K562 (cell line): Measurements from ENCODE around the gene LEUTX.

Experiments used
- CBX5 ChIP-seq: IDR thresholded peaks from 2 replicates; pipeline ENCODE4 v1.6.1; 2014; ENCODE audit warnings: low read depth, borderline replicate concordance
- CREBBP ChIP-seq: IDR thresholded peaks from one replicate; pipeline ENCODE4 v1.6.1; 2012; ENCODE audit warnings: low read depth, mild to moderate bottlenecking, control low read depth, inconsistent platforms, low read length
- EP300 ChIP-seq: IDR thresholded peaks from 2 replicates; pipeline ENCODE4 v1.6.1; 2012; ENCODE audit warnings: low read length, improper control_type of control experiment
- EZH2 ChIP-seq: IDR thresholded peaks from 2 replicates; pipeline ENCODE4 v1.6.1; 2012; ENCODE audit warnings: low read depth, mild to moderate bottlenecking, inconsistent platforms, low read length, borderline replicate concordance
- HDGF ChIP-seq: fragments of 450-650 bp; IDR thresholded peaks from 2 replicates; pipeline ENCODE4 v1.6.1; 2016
- IFI16 ChIP-seq: fragments of 250-450 bp; sonication (Bioruptor Pico); IDR thresholded peaks from 2 replicates; pipeline ENCODE4 v2.1.2; 2022; ENCODE audit warnings: mild to moderate bottlenecking, inconsistent platforms
- NFIX ChIP-seq: fragments of 250-450 bp; sonication (Bioruptor Pico); IDR thresholded peaks from 2 replicates; pipeline ENCODE4 v1.4.0; 2020; ENCODE audit warnings: low read depth, mild to moderate bottlenecking, moderate library complexity
- POLR2AphosphoS5 ChIP-seq: IDR thresholded peaks from 2 replicates; pipeline ENCODE4 v1.6.1; 2011; ENCODE audit warnings: mild to moderate bottlenecking, low read depth, low read length, moderate library complexity; ENCODE audit not compliant: control insufficient read depth, insufficient read depth
- RFX5 ChIP-seq: IDR thresholded peaks from 2 replicates; pipeline ENCODE4 v1.6.1; 2011; ENCODE audit warnings: low read depth, mild to moderate bottlenecking, improper control_type of control experiment, low read length
- ZNF239 ChIP-seq: fragments of 250-450 bp; sonication (Bioruptor Pico); IDR thresholded peaks from 2 replicates; pipeline ENCODE4 v1.4.0; 2020; ENCODE audit warnings: mild to moderate bottlenecking
- TF ChIP-seq, protein P1 (sequence below), 3 experiments: IDR thresholded peaks in 2 of 3; conservative IDR thresholded peaks in 1 of 3; 2 replicates each; pipeline ENCODE4 v1.5.1; 2011 to 2012; ENCODE audit warnings: low read length in 3 of 3, mild to moderate bottlenecking in 3 of 3, control low read depth in 2 of 3, improper control_type of control experiment in 1 of 3, inconsistent platforms in 1 of 3, low read depth in 1 of 3, mixed read lengths in 1 of 3, moderate library complexity in 1 of 3; ENCODE audit not compliant: insufficient read depth in 2 of 3
- TF ChIP-seq, protein P2 (sequence below): sonication (generic); formaldehyde crosslinking; IDR thresholded peaks from 2 replicates; pipeline ENCODE4 v1.8.0; 2022; ENCODE audit warnings: mild to moderate bottlenecking, missing genetic modification reagents
- TF ChIP-seq, protein P3 (sequence below): IDR thresholded peaks from 3 replicates; pipeline ENCODE4 v1.6.1; 2011; ENCODE audit warnings: borderline replicate concordance, mild to moderate bottlenecking; ENCODE audit not compliant: insufficient read length, insufficient read depth
- TF ChIP-seq, protein P4 (sequence below), 2 experiments: fragments of 450-650 bp in 1 of 2; sonication (generic) in 1 of 2; formaldehyde crosslinking in 1 of 2; IDR thresholded peaks in 1 of 2; conservative IDR thresholded peaks in 1 of 2; 2 replicates each; pipeline versions ENCODE4 v1.6.1 to v1.8.1; 2016 to 2023; ENCODE audit warnings: mild to moderate bottlenecking in 2 of 2, moderate library complexity in 2 of 2, inconsistent platforms in 1 of 2, missing genetic modification reagents in 1 of 2

GRCh38 chr19:39833464-39834286 lies 55.0 kb downstream of the LEUTX start, which contains the start of gene DYRK1B:
- no peak for TF ChIP-seq HDGF
- TF ChIP-seq ZNF239 (CRISPR knock-in tag) = no peak
- TF ChIP-seq POLR2AphosphoS5 = peak; percentile 34; the same call in 1 of the 2 replicates
- TF ChIP-seq, protein P1, sequence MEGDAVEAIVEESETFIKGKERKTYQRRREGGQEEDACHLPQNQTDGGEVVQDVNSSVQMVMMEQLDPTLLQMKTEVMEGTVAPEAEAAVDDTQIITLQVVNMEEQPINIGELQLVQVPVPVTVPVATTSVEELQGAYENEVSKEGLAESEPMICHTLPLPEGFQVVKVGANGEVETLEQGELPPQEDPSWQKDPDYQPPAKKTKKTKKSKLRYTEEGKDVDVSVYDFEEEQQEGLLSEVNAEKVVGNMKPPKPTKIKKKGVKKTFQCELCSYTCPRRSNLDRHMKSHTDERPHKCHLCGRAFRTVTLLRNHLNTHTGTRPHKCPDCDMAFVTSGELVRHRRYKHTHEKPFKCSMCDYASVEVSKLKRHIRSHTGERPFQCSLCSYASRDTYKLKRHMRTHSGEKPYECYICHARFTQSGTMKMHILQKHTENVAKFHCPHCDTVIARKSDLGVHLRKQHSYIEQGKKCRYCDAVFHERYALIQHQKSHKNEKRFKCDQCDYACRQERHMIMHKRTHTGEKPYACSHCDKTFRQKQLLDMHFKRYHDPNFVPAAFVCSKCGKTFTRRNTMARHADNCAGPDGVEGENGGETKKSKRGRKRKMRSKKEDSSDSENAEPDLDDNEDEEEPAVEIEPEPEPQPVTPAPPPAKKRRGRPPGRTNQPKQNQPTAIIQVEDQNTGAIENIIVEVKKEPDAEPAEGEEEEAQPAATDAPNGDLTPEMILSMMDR (IDR thresholded peaks at IDR 0.05 in 2 of 3, conservative IDR thresholded peaks at IDR 0.05 in 1 of 3; ENCODE audit: insufficient read depth in 2 of 3, low read depth in 1 of 3, low read length in 3 of 3) = no peak
- TF ChIP-seq, protein P2, sequence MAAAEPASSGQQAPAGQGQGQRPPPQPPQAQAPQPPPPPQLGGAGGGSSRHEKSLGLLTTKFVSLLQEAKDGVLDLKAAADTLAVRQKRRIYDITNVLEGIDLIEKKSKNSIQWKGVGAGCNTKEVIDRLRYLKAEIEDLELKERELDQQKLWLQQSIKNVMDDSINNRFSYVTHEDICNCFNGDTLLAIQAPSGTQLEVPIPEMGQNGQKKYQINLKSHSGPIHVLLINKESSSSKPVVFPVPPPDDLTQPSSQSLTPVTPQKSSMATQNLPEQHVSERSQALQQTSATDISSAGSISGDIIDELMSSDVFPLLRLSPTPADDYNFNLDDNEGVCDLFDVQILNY (CRISPR knock-in tag) = no peak
- no peak for TF ChIP-seq NFIX (CRISPR knock-in tag)
- TF ChIP-seq CBX5 = no peak
- TF ChIP-seq IFI16 = no peak
- TF ChIP-seq, protein P3, sequence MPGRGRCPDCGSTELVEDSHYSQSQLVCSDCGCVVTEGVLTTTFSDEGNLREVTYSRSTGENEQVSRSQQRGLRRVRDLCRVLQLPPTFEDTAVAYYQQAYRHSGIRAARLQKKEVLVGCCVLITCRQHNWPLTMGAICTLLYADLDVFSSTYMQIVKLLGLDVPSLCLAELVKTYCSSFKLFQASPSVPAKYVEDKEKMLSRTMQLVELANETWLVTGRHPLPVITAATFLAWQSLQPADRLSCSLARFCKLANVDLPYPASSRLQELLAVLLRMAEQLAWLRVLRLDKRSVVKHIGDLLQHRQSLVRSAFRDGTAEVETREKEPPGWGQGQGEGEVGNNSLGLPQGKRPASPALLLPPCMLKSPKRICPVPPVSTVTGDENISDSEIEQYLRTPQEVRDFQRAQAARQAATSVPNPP = no peak
- peak; percentile 96 for TF ChIP-seq RFX5
- peak; percentile 24; the same call in 1 of the 2 replicates for TF ChIP-seq EP300
- TF ChIP-seq EZH2 = no peak
- TF ChIP-seq CREBBP = no peak
- TF ChIP-seq, protein P4, sequence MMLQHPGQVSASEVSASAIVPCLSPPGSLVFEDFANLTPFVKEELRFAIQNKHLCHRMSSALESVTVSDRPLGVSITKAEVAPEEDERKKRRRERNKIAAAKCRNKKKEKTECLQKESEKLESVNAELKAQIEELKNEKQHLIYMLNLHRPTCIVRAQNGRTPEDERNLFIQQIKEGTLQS (IDR thresholded peaks at IDR 0.05) = no peak
- TF ChIP-seq, protein P4 (CRISPR knock-in tag; conservative IDR thresholded peaks at IDR 0.05) = peak; percentile 58; the same call in 1 of the 2 replicates
